NB4 (cell line): ENCODE measurements around the gene TRANK1.

ENCODE experiments used
- CTCF ChIP-seq: IDR thresholded peaks from one replicate; pipeline ENCODE4 v1.5.1; 2012; ENCODE audit warnings: low read depth, low read length
- MAX ChIP-seq: IDR thresholded peaks from 2 replicates; pipeline ENCODE4 v1.6.1; 2011; ENCODE audit warnings: low read depth, low read length

GRCh38 chr3:36904641-36905040, 40.2 kb downstream of the TRANK1 start:
- TF ChIP-seq CTCF: peak; percentile 40
- TF ChIP-seq MAX: no peak
